GM18502 (cell line): ENCODE measurements around the gene NFKB2.

Experiments
- ATAC-seq: cut with Tn5 transposase; IDR thresholded peaks from one replicate; pipeline ENCODE4 v1.9.1; 2021; ENCODE audit warnings: mild to moderate bottlenecking; ENCODE audit not compliant: unreplicated experiment, poor library complexity

NFKB2 gene

GRCh38 chr10:102394079-102394800 lies 1.3 kb upstream of the NFKB2 start:
- ATAC-seq = peak; percentile 82

GRCh38 chr10:102394801-102395399 lies 605 bp upstream of the NFKB2 start:
- ATAC-seq = peak; percentile 9

- no peak for ATAC-seq
Observed at GRCh38 chr10:102396317-102396650, 779 bp downstream of the NFKB2 start.

GRCh38 chr10:102396730-102397151 lies 1.2 kb downstream of the NFKB2 start:
- no peak for ATAC-seq

- ATAC-seq = no peak
Observed at GRCh38 chr10:102397222-102398171, 2.0 kb downstream of the NFKB2 start.

GRCh38 chr10:102398172-102399020 lies 2.9 kb downstream of the NFKB2 start:
- ATAC-seq = no peak

GRCh38 chr10:102399217-102400021 lies 3.9 kb downstream of the NFKB2 start:
- peak; percentile 45 for ATAC-seq

- ATAC-seq = no peak
Observed at GRCh38 chr10:102400076-102400475, 4.6 kb downstream of the NFKB2 start.

GRCh38 chr10:102400598-102401341 lies 5.3 kb downstream of the NFKB2 start:
- ATAC-seq = no peak

GRCh38 chr10:102401342-102401654 lies 5.8 kb downstream of the NFKB2 start:
- ATAC-seq = no peak

GRCh38 chr10:102401735-102402511 lies 6.4 kb downstream of the NFKB2 start:
- ATAC-seq = no peak

- no peak for ATAC-seq
Observed at GRCh38 chr10:102402512-102402896, 7.0 kb downstream of the NFKB2 start.

GRCh38 chr10:102403115-102403514 lies 7.6 kb downstream of the NFKB2 start:
- ATAC-seq = no peak

GRCh38 chr10:102404361-102405107 lies 9.0 kb downstream of the NFKB2 start:
- ATAC-seq = no peak

GRCh38 chr10:102405108-102405571 lies 9.6 kb downstream of the NFKB2 start:
- no peak for ATAC-seq

GRCh38 chr10:102405632-102406031 lies 10.1 kb downstream of the NFKB2 start:
- ATAC-seq = no peak

- ATAC-seq = no peak
Observed at GRCh38 chr10:102406815-102407214, 11.3 kb downstream of the NFKB2 start.
